Measurements from ENCODE around the gene CCDC91. TPM values are rescaled to one million over a fixed set of nuclear protein-coding genes. Genes with fewer than 3 reads are reported as not detected.

CCDC91 gene
- total RNA-seq, 1 experiment from 2014 or later: 15.7 TPM

- DNase-seq (ENCODE audit: low spot score): no peak
- ChIA-PET POLR2A (no interaction called here), CTCF (no interaction called here)
- Mint-ChIP-seq H3K4me1 (peaks cover 21% of the 10 kb centered on the region), H3K36me3 (peaks cover 3% of the 10 kb centered on the region; the same call in 1 of the 2 replicates), H3K9me3 (peaks cover 22% of the 10 kb centered on the region), H3K27ac (no peak overlapping the region; the same call in 1 of the 2 replicates), H3K27me3 (ENCODE audit: low read depth) (no peaks in the 10 kb centered on the region; the same call in 1 of the 2 replicates), H3K4me3 (no peak overlapping the region)
- TF ChIP-seq CTCF (IDR thresholded peaks at IDR 0.05) (no peak), NFE2L1 (CRISPR knock-in tag; IDR thresholded peaks at IDR 0.05) (no peak), HMGA2 (CRISPR knock-in tag; IDR thresholded peaks at IDR 0.05) (no peak), NFYB (CRISPR knock-in tag; conservative IDR thresholded peaks at IDR 0.05; ENCODE audit: low read depth) (no peak), ZNF425 (CRISPR knock-in tag; conservative IDR thresholded peaks at IDR 0.05) (no peak), E2F5 (CRISPR knock-in tag; IDR thresholded peaks at IDR 0.05) (no peak), GRHL2 (CRISPR knock-in tag; IDR thresholded peaks at IDR 0.05; ENCODE audit: insufficient replicate concordance, severe bottlenecking) (no peak), ZNF671 (CRISPR knock-in tag; IDR thresholded peaks at IDR 0.05) (no peak), TCF7 (CRISPR knock-in tag; IDR thresholded peaks at IDR 0.05; ENCODE audit: low read depth) (no peak), SOX15 (CRISPR knock-in tag; IDR thresholded peaks at IDR 0.05) (no peak)
- TF ChIP-seq, protein P1, sequence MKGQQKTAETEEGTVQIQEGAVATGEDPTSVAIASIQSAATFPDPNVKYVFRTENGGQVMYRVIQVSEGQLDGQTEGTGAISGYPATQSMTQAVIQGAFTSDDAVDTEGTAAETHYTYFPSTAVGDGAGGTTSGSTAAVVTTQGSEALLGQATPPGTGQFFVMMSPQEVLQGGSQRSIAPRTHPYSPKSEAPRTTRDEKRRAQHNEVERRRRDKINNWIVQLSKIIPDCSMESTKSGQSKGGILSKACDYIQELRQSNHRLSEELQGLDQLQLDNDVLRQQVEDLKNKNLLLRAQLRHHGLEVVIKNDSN (CRISPR knock-in tag; IDR thresholded peaks at IDR 0.05): no peak
- TF ChIP-seq, protein P2, sequence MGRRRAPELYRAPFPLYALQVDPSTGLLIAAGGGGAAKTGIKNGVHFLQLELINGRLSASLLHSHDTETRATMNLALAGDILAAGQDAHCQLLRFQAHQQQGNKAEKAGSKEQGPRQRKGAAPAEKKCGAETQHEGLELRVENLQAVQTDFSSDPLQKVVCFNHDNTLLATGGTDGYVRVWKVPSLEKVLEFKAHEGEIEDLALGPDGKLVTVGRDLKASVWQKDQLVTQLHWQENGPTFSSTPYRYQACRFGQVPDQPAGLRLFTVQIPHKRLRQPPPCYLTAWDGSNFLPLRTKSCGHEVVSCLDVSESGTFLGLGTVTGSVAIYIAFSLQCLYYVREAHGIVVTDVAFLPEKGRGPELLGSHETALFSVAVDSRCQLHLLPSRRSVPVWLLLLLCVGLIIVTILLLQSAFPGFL (CRISPR knock-in tag; IDR thresholded peaks at IDR 0.05; ENCODE audit: borderline replicate concordance): no peak
- no peak for ATAC-seq
Observed at GRCh38 chr12:28186500-28186899, 3.8 kb upstream of the CCDC91 start.

GRCh38 chr12:28189784-28190320 is 404 bp upstream of the CCDC91 start:
- ATAC-seq: peak; percentile 4; the same call in 1 of the 2 replicates
- no peak for TF ChIP-seq FOXJ3 (CRISPR knock-in tag; IDR thresholded peaks at IDR 0.05; ENCODE audit: borderline replicate concordance)
- peak; percentile 58; the same call in 1 of the 2 replicates for TF ChIP-seq ZNF396 (CRISPR knock-in tag; IDR thresholded peaks at IDR 0.05; ENCODE audit: borderline replicate concordance)

More at GRCh38 chr12:28189784-28190320, 404 bp upstream of the CCDC91 start:
- peak overlapping the region; percentile 89 for H3K4me3 Mint-ChIP-seq
- peaks cover 31% of the 10 kb centered on the region for H3K9me3 Mint-ChIP-seq
- no peak for DNase-seq (ENCODE audit: low spot score)
- H3K4me1 Mint-ChIP-seq: peaks cover 27% of the 10 kb centered on the region
- H3K36me3 Mint-ChIP-seq: peaks cover 16% of the 10 kb centered on the region
- peak overlapping the region; percentile 96 for H3K27ac Mint-ChIP-seq
- POLR2A ChIA-PET: no interaction called here
- H3K27me3 Mint-ChIP-seq (ENCODE audit: low read depth): no peaks in the 10 kb centered on the region; the same call in 1 of the 2 replicates
- CTCF ChIA-PET: no interaction called here
